HG03025 (cell line): ENCODE measurements around the gene NOL12.
"Not testable (repeated sequence)": the region's sequence is repeated elsewhere in the genome, so short reads cannot be mapped to it uniquely, and the experiment has no call there.

Experiments
- ATAC-seq: cut with Tn5 transposase; IDR thresholded peaks from one replicate; pipeline ENCODE4 v1.9.1; 2021; ENCODE audit warnings: mild to moderate bottlenecking, moderate library complexity; ENCODE audit not compliant: unreplicated experiment, low FRiP score

Gene NOL12, protein sequence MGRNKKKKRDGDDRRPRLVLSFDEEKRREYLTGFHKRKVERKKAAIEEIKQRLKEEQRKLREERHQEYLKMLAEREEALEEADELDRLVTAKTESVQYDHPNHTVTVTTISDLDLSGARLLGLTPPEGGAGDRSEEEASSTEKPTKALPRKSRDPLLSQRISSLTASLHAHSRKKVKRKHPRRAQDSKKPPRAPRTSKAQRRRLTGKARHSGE

DNA sequence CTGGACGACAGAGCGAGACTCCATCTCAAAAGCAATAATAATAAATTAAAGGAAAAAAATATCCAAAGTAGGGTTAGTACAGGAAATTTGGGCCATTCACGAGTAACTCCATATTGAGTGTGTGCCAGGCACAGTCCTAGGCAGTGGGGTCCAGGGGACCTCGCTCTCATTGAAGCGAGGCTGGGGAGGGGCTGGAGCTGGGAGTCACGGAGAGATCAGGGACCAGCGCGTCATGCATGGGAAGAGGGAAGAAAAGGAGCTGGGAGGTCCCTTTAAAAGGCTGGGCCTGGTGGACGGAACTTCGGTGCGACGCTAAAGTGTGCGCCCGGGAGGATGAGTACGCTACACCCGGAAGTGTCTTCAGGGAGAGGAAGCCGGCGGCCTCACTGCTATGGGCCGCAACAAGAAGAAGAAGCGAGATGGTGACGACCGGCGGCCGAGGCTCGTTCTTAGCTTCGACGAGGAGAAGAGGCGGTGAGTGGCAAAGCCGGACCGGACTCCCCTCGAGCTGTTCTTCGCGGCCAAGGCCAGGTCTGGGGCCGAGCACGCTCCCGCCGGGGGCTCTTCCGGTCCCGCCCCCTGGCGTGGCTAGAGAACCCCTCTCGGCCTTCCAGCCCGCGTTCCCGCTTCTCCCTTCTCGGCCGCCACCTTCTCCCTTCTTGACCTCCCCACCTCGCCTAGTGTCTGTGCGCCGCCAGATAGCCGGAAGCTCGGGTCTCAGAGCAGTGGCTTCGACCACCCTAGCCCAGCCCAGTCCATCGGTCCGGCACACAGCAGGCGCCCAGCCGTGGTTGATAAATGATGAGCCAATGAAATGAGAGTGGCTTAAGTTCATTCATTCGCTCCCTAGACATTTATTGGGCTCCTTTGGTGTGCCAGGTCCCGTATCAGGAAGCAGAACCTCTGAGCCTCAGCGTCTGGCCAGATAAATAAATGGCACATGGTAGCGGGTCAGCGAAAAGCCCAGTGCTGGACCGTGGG lies at the start of gene NOL12:
TSS of gene NOL12 (plus strand) at position 342 of the 981 bp plus-strand sequence. CDS start at position 392, 50 bp downstream.
- ATAC-seq = no peak

DNA sequence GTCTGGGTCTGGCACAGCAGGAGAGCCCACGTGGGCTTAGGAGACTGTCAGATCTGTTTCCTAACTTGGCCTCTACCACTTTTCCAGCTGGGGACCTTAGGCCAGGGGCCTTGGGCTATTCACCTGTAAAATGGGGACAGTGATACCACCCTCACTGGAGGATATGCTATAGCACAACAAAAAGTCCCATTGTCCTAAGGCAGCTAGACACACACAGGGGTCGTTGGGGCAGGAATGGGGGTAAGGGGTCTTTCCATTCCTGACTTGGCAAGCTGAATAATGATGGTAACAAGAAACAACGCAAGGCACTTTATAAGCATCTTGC lies 49.2 kb upstream of the NOL12 start:
- ATAC-seq = no peak

DNA sequence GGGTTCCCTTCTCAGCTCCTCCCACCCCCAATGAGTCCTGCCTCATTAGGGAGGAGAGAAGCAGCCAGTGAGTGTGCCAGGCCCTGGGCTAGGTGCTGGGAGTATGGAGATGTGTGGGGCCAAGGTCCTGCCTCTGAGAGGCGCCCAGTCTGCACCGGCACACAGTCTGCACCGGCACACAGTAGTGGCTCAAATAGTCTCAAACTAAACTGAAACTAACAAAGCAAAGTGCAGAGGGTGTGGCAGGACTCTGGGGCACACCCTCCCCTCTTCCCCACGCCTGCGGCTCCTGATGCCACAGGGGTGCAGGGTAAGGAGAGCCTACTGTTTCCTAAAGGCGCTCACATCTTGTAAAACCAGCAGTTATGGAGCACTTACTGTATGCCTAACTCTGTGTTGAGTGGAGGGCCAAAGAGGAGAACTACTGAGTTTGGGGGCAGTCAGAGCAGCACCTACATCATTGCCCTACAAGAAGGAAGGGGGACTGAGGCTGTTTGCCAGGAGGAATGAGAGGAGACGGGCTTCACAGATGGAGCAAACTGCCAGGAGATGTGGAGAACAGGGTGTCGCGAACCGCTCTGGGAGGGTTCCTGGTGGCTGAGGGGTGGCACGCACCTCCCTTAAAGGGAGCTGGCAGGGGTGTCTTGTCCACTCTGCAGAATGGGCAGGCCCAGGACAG lies 47.6 kb upstream of the NOL12 start:
- ATAC-seq = no peak

DNA sequence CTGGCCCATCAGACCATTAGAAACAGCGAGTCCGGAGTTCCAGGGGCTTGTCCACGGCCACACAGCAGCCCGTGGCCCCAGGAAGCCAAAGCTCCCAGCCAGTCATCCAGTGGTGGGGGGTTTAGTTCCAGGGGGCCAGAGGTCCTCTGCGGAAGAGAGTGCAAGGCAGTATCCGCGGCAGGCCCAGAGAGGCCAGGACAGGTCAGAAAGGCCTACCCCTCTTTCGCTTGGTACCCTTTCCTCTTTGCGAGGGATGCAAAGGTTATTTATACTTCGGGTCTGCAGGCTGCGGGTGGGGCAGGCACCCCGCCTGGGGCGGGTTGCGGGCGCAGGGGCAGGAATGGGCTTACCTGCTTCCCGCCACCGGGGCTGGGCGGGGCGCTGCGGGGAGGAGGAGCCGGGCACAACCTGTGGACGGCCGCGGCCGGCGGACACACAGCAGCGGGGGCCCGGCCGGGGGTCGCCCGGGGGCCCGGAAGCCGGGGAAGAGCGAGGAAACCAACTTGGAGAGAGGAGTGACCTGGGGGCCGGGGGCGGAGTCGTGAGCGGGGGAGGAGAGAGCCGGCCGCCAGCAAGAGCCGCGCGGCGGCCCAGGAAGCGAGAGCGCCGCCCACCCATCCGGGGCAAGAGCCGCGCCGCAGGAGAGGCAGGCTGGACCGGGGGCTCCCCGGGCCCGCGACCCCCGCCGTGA lies 46.9 kb upstream of the NOL12 start, which contains the start of gene SH3BP1:
TSS of gene SH3BP1 (plus strand) at position 600 of the 691 bp plus-strand sequence. CDS start 119 bp downstream, outside the sequence.
- no peak for ATAC-seq

DNA sequence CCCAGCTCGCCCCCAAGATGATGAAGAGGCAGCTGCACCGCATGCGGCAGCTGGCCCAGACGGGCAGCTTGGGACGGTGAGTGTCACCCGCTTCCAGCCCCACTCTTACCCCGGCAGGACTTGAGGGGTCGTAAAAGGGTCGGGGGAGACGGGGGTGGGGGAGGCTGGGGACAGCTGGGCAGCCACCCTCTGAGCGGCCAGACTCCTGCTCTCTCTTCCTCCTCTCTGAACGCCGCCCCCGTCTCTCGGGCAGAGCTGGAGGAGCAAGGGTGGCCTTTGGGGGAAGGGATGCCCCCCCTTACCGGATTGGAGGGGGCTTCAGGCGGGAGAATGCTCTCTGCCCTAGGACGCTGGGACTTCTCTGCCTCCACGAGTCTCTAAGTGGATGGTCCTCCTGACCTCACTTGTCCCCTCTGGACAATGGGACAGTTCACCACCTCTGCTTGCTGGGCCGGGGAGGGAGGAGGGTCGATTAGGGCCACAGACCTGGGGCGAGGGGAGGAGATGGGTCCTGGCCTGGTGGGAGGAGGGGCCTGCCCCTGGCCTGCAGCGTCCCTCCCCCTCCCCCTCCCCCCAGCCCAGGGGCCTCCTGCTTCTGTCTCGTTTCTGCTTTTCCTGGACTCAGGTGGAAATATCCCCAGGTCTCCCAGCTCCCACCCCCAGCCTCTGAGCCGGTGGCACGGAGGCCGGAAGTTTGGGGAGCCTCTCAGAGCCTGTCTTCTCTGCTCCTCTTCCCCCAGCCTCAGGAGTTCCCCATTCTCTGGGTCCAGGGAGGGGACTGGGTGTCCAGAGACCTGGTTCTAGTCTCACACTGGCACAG lies 46.2 kb upstream of the NOL12 start:
- ATAC-seq = no peak

DNA sequence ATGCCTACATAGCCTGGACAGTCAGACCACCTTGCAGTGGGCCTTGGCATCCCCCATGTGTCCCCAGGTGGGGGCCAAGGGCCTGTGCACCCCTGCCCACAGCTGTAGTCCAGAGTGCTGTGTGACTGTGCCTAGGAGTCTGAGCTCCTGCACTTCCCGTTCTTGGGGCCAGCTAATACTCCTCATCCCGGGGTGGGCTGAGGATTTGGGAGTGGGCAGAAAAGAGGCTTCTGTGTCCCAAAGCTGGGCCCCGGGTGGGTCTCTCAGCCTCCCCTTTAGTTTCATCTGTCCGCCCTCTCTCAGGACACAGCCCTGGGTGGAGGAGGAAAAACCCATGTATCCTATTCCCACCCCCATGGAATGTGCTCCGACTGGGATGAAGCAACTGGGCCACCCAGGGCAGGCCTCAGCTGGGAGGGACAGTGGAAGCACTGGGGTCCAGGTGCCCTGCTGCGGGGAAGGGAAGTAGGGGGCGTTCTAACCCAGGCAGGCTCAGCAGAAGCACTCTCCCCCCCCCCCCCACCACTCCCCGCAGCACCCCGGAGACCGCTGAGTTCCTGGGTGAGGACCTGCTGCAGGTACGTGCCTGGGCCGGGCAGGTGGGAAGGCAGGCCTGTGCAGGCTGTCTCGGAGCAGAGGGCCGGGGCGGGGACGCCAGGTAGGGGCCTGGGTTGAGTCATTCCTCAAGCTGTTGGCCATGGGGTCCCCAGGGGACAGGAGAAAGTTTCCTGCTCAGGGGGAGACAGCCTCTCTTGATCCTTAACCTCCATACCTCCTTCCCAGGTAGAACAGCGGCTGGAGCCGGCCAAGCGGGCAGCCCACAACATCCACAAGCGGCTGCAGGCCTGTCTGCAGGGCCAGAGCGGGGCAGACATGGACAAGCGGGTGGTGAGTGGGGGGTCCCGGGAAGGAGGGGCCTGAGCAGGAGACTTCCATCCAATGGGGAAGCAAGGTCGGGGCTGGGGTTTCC lies 45.3 kb upstream of the NOL12 start:
- ATAC-seq = no peak

DNA sequence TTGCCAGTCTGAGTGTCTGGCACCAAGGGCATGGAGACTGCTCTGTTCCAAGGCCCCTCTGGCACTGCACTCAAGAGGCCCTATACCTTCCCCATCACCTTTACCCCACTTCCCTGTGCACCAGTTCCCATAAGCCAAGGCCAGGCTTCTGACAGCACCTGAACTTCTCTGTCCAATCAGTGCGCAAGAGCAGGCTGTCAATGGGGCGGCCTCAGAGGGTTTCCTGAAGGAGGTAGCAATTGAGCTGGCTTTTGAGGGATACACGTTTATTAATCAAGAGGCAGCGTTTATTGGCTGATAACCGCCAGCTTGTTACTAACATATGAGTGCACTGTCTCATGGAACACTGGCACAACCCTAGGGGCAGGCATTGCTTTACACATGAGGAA lies 44.6 kb upstream of the NOL12 start:
- ATAC-seq = no peak

DNA sequence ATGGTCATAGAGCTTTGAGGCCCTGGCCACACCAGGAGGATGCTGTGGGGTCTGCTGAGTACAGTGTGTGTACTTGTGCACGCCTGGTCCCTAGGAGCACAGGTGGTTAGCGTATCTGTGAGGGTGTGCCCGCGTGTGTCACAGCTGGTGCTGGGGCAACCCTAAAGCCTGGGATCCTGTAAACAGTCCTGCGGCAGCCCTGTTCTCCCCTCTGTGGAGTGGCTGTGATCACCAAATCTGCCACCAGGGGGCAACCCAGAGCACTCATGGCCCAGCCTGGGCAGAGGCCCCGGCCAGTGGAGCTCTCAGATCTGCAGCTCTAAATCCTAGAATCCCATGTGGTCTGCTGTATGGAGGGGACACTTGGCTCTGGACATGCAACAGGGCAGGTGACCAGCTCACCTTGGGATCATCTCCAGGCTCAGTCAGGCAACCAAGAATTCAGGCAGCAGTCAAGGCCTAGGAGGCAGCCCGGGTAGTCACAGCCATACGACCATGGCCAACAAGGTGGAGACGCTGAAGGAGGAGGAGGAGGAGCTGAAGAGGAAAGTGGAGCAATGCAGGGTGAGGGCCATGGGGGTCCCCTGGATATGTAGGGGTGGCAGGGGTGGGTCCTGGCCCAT lies 42.8 kb upstream of the NOL12 start:
- no peak for ATAC-seq

DNA sequence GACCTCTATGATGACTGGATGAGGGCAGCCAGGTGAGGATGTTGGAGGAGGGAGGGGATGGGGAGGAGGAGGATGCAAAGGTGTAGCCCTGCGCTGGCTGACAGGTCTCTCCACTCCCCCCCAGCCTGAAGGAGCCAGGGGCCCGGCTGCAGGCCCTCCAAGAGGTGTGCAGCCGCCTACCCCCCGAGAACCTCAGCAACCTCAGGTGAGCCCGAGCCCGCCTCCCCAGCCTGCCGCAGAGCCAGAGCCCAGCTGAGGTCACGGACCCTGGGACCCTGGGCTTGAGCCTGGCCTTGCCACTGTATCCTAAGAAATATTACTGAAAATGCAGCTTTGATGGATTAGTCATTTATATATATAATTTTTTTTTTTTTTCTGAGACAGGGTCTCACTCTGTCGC lies 38.8 kb upstream of the NOL12 start:
- no peak for ATAC-seq

DNA sequence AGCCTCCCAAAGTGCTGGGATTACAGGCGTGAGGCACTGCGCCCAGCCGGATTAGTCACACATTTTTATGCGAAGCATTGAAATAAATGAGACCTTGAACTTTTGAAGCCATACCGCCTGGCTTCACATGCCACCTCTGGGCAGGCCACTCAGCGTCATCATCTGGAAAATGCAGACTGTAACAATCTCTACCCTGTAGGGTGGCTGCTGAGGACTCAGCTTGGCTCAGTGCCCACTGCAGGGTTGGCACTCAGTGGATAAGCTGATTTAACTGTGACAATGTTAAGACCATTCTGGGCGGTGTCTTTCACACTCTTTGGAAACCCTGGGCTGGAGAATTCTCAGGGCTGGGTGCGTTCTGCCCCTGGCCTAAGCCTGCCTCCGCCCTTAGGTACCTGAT lies 38.2 kb upstream of the NOL12 start:
- ATAC-seq = no peak

DNA sequence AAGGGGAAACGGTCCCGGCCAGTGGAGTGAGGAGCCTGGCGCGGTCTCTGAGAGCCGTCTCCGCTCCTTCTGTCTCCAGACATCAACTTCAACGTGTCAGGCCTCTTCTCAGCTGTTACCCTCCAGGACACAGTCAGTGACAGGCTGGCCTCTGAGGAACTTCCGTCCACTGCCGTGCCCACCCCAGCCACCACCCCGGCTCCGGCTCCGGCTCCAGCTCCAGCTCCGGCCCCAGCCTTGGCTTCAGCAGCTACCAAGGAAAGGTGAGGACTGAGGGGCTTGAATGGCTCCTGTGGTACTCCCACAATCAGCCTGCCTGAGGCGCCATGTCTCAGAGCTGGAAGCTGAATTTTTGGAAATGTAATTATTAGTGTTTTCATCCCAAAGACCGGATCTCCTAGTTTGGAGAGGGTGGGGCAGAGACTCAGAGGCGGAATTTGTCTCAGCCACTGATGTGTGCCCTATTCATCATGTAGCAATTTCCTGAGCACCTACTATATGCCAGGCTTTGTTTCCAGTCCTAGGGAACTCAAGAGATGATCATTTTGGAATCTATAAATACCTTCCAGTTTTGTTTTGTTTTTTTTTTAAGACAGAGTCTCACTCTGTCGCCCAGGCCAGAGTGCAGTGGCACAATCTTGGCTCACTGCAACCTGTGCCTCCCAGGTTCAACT lies 35.5 kb upstream of the NOL12 start:
- ATAC-seq = no peak

DNA sequence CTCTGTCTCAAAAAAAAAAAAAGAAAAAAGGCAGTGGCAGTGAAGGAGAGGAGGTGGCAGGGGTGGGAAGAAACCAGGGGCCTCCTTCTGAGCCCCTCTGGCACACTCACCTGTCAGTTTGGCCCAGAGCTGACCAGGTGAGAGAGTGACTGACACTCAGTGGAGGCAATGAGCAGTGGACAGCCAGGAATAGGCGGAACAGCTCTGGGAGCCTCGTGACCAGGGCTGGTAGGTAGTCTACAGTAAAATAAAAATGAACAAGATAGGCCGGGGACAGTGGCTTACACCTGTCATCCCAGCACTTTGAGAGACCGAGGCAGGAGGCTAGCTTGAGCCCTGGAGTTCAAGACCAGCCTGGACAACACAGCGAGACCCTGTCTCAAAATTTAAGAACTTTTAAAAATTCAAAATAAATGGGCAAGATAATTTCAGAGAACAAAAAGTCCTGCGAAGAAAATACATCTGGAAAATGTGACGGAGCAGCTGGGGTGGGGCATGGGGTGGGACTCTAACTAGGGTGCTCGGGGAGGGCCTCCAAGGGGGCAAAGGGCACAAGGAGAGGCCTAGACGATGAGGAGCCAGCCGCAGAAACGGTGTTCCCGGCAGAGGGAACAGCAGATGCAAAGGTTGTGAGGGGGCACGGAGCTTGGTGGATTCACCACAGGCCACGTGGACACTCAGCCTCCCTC lies 31.4 kb upstream of the NOL12 start:
- no peak for ATAC-seq

DNA sequence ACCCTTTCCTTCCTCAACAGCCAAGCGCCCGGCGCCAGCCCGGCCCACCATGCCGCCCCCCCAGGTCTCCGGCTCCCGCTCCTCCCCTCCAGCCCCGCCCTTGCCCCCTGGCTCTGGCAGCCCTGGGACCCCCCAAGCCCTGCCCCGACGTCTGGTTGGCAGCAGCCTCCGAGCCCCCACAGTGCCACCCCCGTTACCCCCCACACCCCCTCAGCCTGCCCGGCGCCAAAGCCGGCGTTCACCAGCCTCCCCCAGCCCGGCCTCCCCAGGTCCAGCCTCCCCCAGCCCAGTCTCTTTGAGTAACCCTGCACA lies 30.9 kb upstream of the NOL12 start:
- no peak for ATAC-seq

DNA sequence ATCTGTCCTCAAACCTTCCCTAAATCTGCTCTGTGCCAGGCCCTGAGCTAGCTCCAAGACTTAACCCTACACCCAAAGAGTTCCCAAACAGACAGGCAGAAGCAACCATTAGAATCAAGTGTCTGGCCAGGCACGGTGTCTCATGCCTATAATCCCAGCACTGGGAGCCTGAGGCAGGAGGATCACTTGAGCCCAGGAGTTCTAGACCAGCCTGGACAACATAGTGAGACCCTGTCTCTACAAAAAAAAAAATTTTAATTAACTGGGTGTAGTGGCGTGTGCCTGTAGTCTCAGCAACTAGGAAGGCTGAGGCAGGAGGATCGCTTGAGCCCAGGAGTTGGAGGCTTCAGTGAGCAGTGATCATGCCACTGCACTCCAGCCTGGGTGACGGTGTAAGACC lies 29.6 kb upstream of the NOL12 start:
- not testable (repeated sequence) for ATAC-seq

DNA sequence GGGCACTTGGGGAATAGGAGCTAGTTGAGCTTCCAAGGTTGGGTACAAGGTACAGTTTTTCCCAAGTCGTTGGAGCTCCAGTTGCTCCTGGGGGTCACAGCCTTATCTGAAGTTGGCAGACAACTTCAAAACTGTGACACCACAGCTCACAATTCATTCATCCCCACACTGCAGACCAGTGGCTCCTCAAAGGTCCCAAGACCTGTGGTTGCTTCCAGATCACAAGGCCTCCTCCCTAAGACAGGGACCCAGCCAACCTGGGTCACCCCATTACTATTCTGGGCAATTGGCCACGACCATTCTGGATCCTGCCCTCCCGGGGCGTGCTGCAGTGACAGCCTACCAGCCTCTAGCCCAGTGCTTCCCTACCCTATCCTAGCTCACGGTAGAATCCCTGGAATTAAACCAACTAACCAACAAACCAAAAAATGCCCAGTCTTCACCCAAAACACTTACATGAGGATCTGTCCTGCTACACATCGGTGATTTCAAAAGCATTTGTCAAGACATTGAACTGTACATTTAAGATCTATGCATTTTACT lies 28.5 kb upstream of the NOL12 start:
- ATAC-seq = no peak

DNA sequence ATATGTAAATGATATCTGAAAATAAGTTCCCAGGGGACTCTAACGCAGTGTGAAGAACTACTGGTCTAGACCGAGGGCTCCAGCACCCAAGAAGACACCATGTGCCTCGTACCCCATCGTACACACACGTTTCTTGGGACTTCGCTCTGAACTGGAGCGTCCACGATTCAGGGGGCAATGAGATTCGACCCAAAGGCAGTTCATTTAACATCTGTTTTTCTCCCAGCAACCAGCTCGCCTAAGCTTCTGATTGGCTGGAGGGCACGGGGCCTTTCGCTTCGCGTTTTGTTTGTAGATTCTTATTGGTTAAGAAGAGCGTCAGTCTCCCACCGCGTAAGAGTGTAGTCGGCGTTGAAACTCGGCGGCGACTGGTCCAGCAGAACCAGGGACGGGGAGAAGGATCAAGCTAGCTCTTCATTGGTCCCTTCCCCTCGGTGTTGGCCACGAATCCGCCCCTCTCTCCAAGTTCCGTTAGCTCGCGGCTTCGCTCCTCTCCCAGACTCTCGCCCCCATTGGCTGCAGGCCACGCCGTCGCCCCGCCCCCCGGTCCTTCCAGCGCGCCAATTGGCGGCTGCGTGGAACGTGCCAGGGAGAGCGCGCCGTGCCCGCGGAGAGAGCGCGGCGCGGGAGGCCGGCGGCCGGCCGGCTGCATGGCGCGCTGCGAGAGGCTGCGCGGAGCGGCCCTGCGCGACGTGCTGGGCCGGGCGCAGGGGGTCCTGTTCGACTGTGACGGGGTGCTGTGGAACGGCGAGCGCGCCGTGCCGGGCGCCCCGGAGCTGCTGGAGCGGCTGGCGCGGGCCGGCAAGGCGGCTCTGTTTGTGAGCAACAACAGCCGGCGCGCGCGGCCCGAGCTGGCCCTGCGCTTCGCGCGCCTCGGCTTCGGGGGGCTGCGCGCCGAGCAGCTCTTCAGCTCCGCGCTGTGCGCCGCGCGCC lies 27.7 kb upstream of the NOL12 start, which contains the start of gene PDXP:
TSS of gene PDXP (plus strand) at position 591 of the 933 bp plus-strand sequence. CDS start at position 651, 60 bp downstream.
- ATAC-seq = peak; percentile 66
